HepG2 (cell line): Measurements from ENCODE around the gene ALX3. TPM values are rescaled to one million over a fixed set of nuclear protein-coding genes. Genes with fewer than 3 reads are reported as not detected.

Experiments used
- ATAC-seq: fragments of 200-7000 bp; cut with Tn5 transposase; 3 replicates; pipeline ENCODE4 v1.9.1; 2020; ENCODE audit warnings: mild to moderate bottlenecking, moderate library complexity
- BruUV-seq: library from RNA; stranded (reverse); fragments of 400-500 nt; replicated peaks from 2 replicates; lab custom pipeline; 2021; lab: Mats Ljungman, UMichigan
- CTCF ChIA-PET: fragments of 300-600 bp; formaldehyde crosslinking; extraction: SDS; loops from one replicate; lab custom pipeline; 2021; ENCODE audit warnings: low total read pairs, inconsistent platforms, low intra/inter-chr PET ratio; lab: Yijun Ruan, JAX
- POLR2A ChIA-PET: fragments of 350-600 bp; sonication (Branson Sonifier 250); formaldehyde crosslinking; loops from one replicate; lab custom pipeline; 2020; ENCODE audit warnings: antibody characterized with exemption, inconsistent platforms; lab: Yijun Ruan, JAX
- DNase-seq: peaks from one replicate; pipeline ENCODE4 v3.0.0-alpha.2; 2015; ENCODE audit warnings: low spot score
- FAIRE-seq: peaks from 3 replicates; lab custom pipeline; 2011; peaks lifted over from hg19 to GRCh38; lab: Jason Lieb, UNC
- H2AFZ ChIP-seq: one replicate; pipeline ENCODE4 v1.6.1; 2011; ENCODE audit warnings: low read length, inconsistent platforms
- H3K27ac ChIP-seq: fragments of 300-600 bp; 3 replicates; pipeline ENCODE4 v1.8.0; 2011; ENCODE audit warnings: mixed run types, mild to moderate bottlenecking, mixed read lengths, low read length, inconsistent platforms; ENCODE audit not compliant: insufficient read depth; ENCODE audit errors: extremely low read length
- H3K27me3 ChIP-seq, 2 experiments: fragments of 200-600 bp in 1 of 2; 2 replicates in 1 of 2; 3 replicates in 1 of 2; pipeline versions ENCODE4 v1.6.0 to v1.8.0; 2011; ENCODE audit warnings: low read length in 2 of 2, mild to moderate bottlenecking in 2 of 2, moderate library complexity in 2 of 2, inconsistent platforms in 1 of 2; ENCODE audit not compliant: insufficient read depth in 2 of 2, control insufficient read depth in 1 of 2
- H3K36me3 ChIP-seq, 2 experiments: fragments of 200-600 bp in 1 of 2; replicated peaks in 1 of 2; 2 replicates in 1 of 2; 3 replicates in 1 of 2; pipeline versions ENCODE4 v1.5.1 to v1.8.0; 2011; ENCODE audit warnings: low read length in 2 of 2, inconsistent platforms in 1 of 2; ENCODE audit not compliant: insufficient read depth in 2 of 2, control insufficient read depth in 1 of 2
- H3K4me1 ChIP-seq: 2 replicates; pipeline ENCODE4 v1.5.1; 2012; ENCODE audit warnings: low read length, inconsistent platforms; ENCODE audit not compliant: insufficient read depth
- H3K4me2 ChIP-seq: 2 replicates; pipeline ENCODE4 v1.6.0; 2011; ENCODE audit warnings: low read depth, low read length, inconsistent platforms
- H3K4me3 ChIP-seq, 3 experiments: fragments of 200-600 bp in 1 of 3; sonication (generic), shearing (Covaris generic) in 1 of 3; replicated peaks in 1 of 3; 2 replicates each; pipeline ENCODE4 v1.5.1; 2011 to 2016; ENCODE audit warnings: low read length in 3 of 3, inconsistent platforms in 2 of 3, low read depth in 2 of 3, mild to moderate bottlenecking in 2 of 3, control low read depth in 1 of 3, mixed read lengths in 1 of 3; ENCODE audit not compliant: insufficient read depth in 1 of 3
- H3K79me2 ChIP-seq: one replicate; pipeline ENCODE4 v1.6.1; 2011; ENCODE audit warnings: low read length, inconsistent platforms; ENCODE audit not compliant: insufficient read depth
- H3K9ac ChIP-seq: 2 replicates; pipeline ENCODE4 v1.6.0; 2011; ENCODE audit warnings: mild to moderate bottlenecking, low read depth, low read length, inconsistent platforms; ENCODE audit not compliant: insufficient read depth
- H3K9me3 ChIP-seq: 2 replicates; pipeline ENCODE4 v1.5.1; 2012; ENCODE audit warnings: mild to moderate bottlenecking, low read length
- H4K20me1 ChIP-seq: 2 replicates; pipeline ENCODE4 v1.6.0; 2011; ENCODE audit warnings: inconsistent platforms, mild to moderate bottlenecking, low read length, moderate library complexity; ENCODE audit not compliant: insufficient read depth
- AKNA ChIP-seq: sonication (generic); formaldehyde crosslinking; IDR thresholded peaks from 2 replicates; pipeline ENCODE4 v1.4.0; 2020; ENCODE audit warnings: missing genetic modification reagents, borderline replicate concordance
- GLMP ChIP-seq: sonication (generic); formaldehyde crosslinking; IDR thresholded peaks from 2 replicates; pipeline ENCODE4 v1.9.0; 2021; ENCODE audit warnings: missing genetic modification reagents, mild to moderate bottlenecking, borderline replicate concordance
- KDM5B ChIP-seq: sonication (generic); formaldehyde crosslinking; IDR thresholded peaks from 2 replicates; pipeline ENCODE4 v1.4.0; 2020; ENCODE audit warnings: missing genetic modification reagents, mild to moderate bottlenecking, borderline replicate concordance
- ZBTB7A ChIP-seq: sonication (generic); formaldehyde crosslinking; IDR thresholded peaks from 2 replicates; pipeline ENCODE4 v1.8.0; 2022; ENCODE audit warnings: mild to moderate bottlenecking, missing genetic modification reagents
- ZSCAN22 ChIP-seq: sonication (generic); formaldehyde crosslinking; IDR thresholded peaks from 2 replicates; pipeline ENCODE4 v1.4.0; 2020; ENCODE audit warnings: mild to moderate bottlenecking, missing genetic modification reagents
- ZSCAN25 ChIP-seq: sonication (generic); formaldehyde crosslinking; IDR thresholded peaks from 2 replicates; pipeline ENCODE4 v1.8.0; 2022; ENCODE audit warnings: mild to moderate bottlenecking, missing genetic modification reagents
- WGBS: methylation state at CpG from one replicate; pipeline ENCODE4 v1.1.6; 2017; ENCODE audit warnings: low lambda C conversion rate; 5-methylcytosine and 5-hydroxymethylcytosine counted together
- in situ Hi-C: cut with HindIII; loops from 2 replicates; pipeline ENCODE4 v1.10.0; 2017; ENCODE audit warnings: low pct_unique_long_range_greater_than_20kb; ENCODE audit not compliant: extremely low pct_ligation_motif_present
- intact Hi-C: fragments of 100-400 bp; cut with micrococcal nuclease; formaldehyde crosslinking; loops from one replicate; pipeline ENCODE4 v1.10.0; 2022; ENCODE audit not compliant: unreplicated experiment
- polyA plus RNA-seq, 8 experiments: library from polyadenylated mRNA; depleted of rRNA in 3 of 8; stranded (reverse) in 7 of 8; unstranded in 1 of 8; fragments of >200 nt; fragmentation: Illumina TruSeq in 4 of 8; extraction: Trizol in 4 of 8; gene quantifications; 2 replicates each; pipeline versions ENCODE4 v1.2.1 to v1.2.3, GENCODE V29; 2011 to 2016; ENCODE audit warnings: low read depth in 4 of 8, missing spikeins in 1 of 8, mixed read lengths in 1 of 8; ENCODE audit not compliant: insufficient read depth in 1 of 8
- total RNA-seq, 5 experiments: library from RNA; depleted of rRNA; stranded (reverse); fragments of >200 nt; fragmentation: Illumina TruSeq; extraction: Trizol; gene quantifications; 2 replicates each; pipeline ENCODE4 v1.2.3, GENCODE V29; 2016; ENCODE audit warnings: low read depth in 1 of 5
- TF ChIP-seq, protein P1 (sequence below): sonication (generic); formaldehyde crosslinking; IDR thresholded peaks from 2 replicates; pipeline ENCODE4 v1.5.0; 2020; ENCODE audit warnings: mild to moderate bottlenecking, missing genetic modification reagents, borderline replicate concordance
- TF ChIP-seq, protein P2 (sequence below): sonication (generic); formaldehyde crosslinking; IDR thresholded peaks from 2 replicates; pipeline ENCODE4 v1.4.0; 2020; ENCODE audit warnings: mild to moderate bottlenecking, missing genetic modification reagents

ALX3 gene
- total and polyA plus RNA-seq, 2 of the 13 experiments (the other 11 are each of a cell fraction or from before 2014, with no cell fraction given), result not detected

- no peak for ATAC-seq
- no peak for DNase-seq
- in situ Hi-C loops, result loop anchor here (5.0 kb wide), 1 partner anchor 57 kb away; no protein-coding TSS in a partner anchor
- Histone ChIP-seq H3K27ac (no peak overlapping the region), H3K4me2 (no peak overlapping the region), H2AFZ (no peak overlapping the region), H3K9me3 (no peaks in the 10 kb centered on the region), H3K27me3 (no peaks in the 10 kb centered on the region), H3K4me1 (peaks cover 29% of the 10 kb centered on the region), H3K4me3 (no peak overlapping the region), H3K36me3 (peaks cover 39 to 80% of the 10 kb centered on the region in 2 experiments), H3K9ac (peak overlapping the region; percentile 1; the same call in 1 of the 2 replicates), H3K79me2 (no peaks in the 10 kb centered on the region), H4K20me1 (0 out of 2 replicates have a peak, but pooled peaks cover 3% of the 10 kb centered on the region)
- intact Hi-C loops, result no loop called here
- no TSS peak for BruUV-seq
- ChIA-PET POLR2A (no interaction called here), CTCF (no interaction called here)
- FAIRE-seq, result no peak
- 89% methylated on average over 3 of the region's 4 CpGs for WGBS
- TF ChIP-seq ZSCAN22 (CRISPR knock-in tag) (no peak), KDM5B (no peak), AKNA (CRISPR knock-in tag) (no peak), ZBTB7A (no peak), ZSCAN25 (CRISPR knock-in tag) (no peak), GLMP (CRISPR knock-in tag) (no peak)
- TF ChIP-seq, protein P1, sequence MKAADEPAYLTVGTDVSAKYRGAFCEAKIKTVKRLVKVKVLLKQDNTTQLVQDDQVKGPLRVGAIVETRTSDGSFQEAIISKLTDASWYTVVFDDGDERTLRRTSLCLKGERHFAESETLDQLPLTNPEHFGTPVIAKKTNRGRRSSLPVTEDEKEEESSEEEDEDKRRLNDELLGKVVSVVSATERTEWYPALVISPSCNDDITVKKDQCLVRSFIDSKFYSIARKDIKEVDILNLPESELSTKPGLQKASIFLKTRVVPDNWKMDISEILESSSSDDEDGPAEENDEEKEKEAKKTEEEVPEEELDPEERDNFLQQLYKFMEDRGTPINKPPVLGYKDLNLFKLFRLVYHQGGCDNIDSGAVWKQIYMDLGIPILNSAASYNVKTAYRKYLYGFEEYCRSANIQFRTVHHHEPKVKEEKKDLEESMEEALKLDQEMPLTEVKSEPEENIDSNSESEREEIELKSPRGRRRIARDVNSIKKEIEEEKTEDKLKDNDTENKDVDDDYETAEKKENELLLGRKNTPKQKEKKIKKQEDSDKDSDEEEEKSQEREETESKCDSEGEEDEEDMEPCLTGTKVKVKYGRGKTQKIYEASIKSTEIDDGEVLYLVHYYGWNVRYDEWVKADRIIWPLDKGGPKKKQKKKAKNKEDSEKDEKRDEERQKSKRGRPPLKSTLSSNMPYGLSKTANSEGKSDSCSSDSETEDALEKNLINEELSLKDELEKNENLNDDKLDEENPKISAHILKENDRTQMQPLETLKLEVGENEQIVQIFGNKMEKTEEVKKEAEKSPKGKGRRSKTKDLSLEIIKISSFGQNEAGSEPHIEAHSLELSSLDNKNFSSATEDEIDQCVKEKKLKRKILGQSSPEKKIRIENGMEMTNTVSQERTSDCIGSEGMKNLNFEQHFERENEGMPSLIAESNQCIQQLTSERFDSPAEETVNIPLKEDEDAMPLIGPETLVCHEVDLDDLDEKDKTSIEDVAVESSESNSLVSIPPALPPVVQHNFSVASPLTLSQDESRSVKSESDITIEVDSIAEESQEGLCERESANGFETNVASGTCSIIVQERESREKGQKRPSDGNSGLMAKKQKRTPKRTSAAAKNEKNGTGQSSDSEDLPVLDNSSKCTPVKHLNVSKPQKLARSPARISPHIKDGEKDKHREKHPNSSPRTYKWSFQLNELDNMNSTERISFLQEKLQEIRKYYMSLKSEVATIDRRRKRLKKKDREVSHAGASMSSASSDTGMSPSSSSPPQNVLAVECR, result no peak
- TF ChIP-seq, protein P2, sequence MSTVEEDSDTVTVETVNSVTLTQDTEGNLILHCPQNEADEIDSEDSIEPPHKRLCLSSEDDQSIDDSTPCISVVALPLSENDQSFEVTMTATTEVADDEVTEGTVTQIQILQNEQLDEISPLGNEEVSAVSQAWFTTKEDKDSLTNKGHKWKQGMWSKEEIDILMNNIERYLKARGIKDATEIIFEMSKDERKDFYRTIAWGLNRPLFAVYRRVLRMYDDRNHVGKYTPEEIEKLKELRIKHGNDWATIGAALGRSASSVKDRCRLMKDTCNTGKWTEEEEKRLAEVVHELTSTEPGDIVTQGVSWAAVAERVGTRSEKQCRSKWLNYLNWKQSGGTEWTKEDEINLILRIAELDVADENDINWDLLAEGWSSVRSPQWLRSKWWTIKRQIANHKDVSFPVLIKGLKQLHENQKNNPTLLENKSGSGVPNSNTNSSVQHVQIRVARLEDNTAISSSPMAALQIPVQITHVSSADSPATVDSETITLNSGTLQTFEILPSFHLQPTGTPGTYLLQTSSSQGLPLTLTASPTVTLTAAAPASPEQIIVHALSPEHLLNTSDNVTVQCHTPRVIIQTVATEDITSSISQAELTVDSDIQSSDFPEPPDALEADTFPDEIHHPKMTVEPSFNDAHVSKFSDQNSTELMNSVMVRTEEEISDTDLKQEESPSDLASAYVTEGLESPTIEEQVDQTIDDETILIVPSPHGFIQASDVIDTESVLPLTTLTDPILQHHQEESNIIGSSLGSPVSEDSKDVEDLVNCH (CRISPR knock-in tag), result no peak
These were observed 19.7 kb downstream of the ALX3 start for GRCh38 chr1:110050602-110051261.
